ENCODE measurements around the gene GSDMA.
A peak's percentile ranks its signal among the peaks of the same experiment; 100 is the strongest.

The GSDMA gene

GRCh38 chr17:39960524-39961041, 2.2 kb upstream of the GSDMA start:
- no peak for DNase-seq (ENCODE audit: low read depth in 1 of 2, low spot score in 1 of 2)

GRCh38 chr17:39963829-39964228, 1.0 kb downstream of the GSDMA start:
- no peak for DNase-seq (ENCODE audit: low read depth in 1 of 2, low spot score in 1 of 2)

GRCh38 chr17:39965017-39965699, 2.4 kb downstream of the GSDMA start:
- DNase-seq (ENCODE audit: low read depth in 1 of 2, low spot score in 1 of 2) = no peak

GRCh38 chr17:39966771-39967170, 4.0 kb downstream of the GSDMA start:
- DNase-seq (ENCODE audit: low read depth in 1 of 2, low spot score in 1 of 2) = no peak

- DNase-seq (ENCODE audit: low read depth in 1 of 2, low spot score in 1 of 2) = no peak
Observed at GRCh38 chr17:39968761-39969160, 6.0 kb downstream of the GSDMA start.

- DNase-seq (ENCODE audit: low read depth in 1 of 2, low spot score in 1 of 2) = no peak
Observed at GRCh38 chr17:39969375-39969774, 6.6 kb downstream of the GSDMA start.

GRCh38 chr17:39970157-39970692, 7.4 kb downstream of the GSDMA start:
- DNase-seq (ENCODE audit: low read depth in 1 of 2, low spot score in 1 of 2) = no peak

- no peak for DNase-seq (ENCODE audit: low read depth in 1 of 2, low spot score in 1 of 2)
Observed at GRCh38 chr17:39971076-39971603, 8.3 kb downstream of the GSDMA start.

GRCh38 chr17:39972271-39972670, 9.5 kb downstream of the GSDMA start:
- DNase-seq (ENCODE audit: low read depth in 1 of 2, low spot score in 1 of 2) = no peak

GRCh38 chr17:39973496-39973895, 10.7 kb downstream of the GSDMA start:
- DNase-seq (ENCODE audit: low read depth in 1 of 2, low spot score in 1 of 2) = no peak

- no peak for DNase-seq (ENCODE audit: low read depth in 1 of 2, low spot score in 1 of 2)
Observed at GRCh38 chr17:39974433-39974832, 11.6 kb downstream of the GSDMA start.

- DNase-seq (ENCODE audit: low read depth in 1 of 2, low spot score in 1 of 2) = no peak
Observed at GRCh38 chr17:39975801-39976200, 13.0 kb downstream of the GSDMA start.

GRCh38 chr17:39979016-39979670, 16.3 kb downstream of the GSDMA start:
- no peak for DNase-seq (ENCODE audit: low read depth in 1 of 2, low spot score in 1 of 2)

GRCh38 chr17:39979893-39980350, 17.1 kb downstream of the GSDMA start:
- DNase-seq (ENCODE audit: low read depth in 1 of 2, low spot score in 1 of 2) = no peak

GRCh38 chr17:39980351-39981206, 17.8 kb downstream of the GSDMA start, which contains the start of gene PSMD3:
Gene PSMD3, plus strand, starts transcription at chr17:39980807. Its CDS starts 164 bp downstream, at chr17:39980971.
- DNase-seq (ENCODE audit: low read depth in 1 of 2, low spot score in 1 of 2) = peak; percentile 93 to 95

- no peak for DNase-seq (ENCODE audit: low read depth in 1 of 2, low spot score in 1 of 2)
Observed at GRCh38 chr17:39981207-39981741, 18.5 kb downstream of the GSDMA start.

GRCh38 chr17:39981766-39982375, 19.1 kb downstream of the GSDMA start:
- DNase-seq (ENCODE audit: low read depth in 1 of 2, low spot score in 1 of 2) = no peak

- DNase-seq (ENCODE audit: low read depth in 1 of 2, low spot score in 1 of 2) = no peak
Observed at GRCh38 chr17:39988206-39988810, 25.5 kb downstream of the GSDMA start.

- DNase-seq (ENCODE audit: low read depth in 1 of 2, low spot score in 1 of 2) = no peak
Observed at GRCh38 chr17:39994448-39994847, 31.6 kb downstream of the GSDMA start.

- DNase-seq (ENCODE audit: low read depth in 1 of 2, low spot score in 1 of 2) = no peak
Observed at GRCh38 chr17:39995438-39995837, 32.6 kb downstream of the GSDMA start.

Data from activated T-helper 1 cell treated with anti-CD3 and anti-CD28 coated beads, Interleukin-2, amount 50 U/mL, for 16 hours (primary cell).